Heart right ventricle (tissue), 16 donors: ENCODE data around the gene CALR. TPM values are rescaled to one million over a fixed set of nuclear protein-coding genes. Genes with fewer than 3 reads are reported as not detected.
"Not testable (repeated sequence)": the region's sequence is repeated elsewhere in the genome, so short reads cannot be mapped to it uniquely, and the experiment has no call there.

ENCODE experiments used
- ATAC-seq, 8 donors: fragments of 200-7000 bp; cut with Tn5 transposase; one replicate each; pipeline ENCODE4 v1.9.1; 2020; ENCODE audit warnings: mild to moderate bottlenecking in 8 of 8, moderate library complexity in 8 of 8, moderate number of reproducible peaks in 1 of 8
- DNase-seq, 2 donors: peaks; one replicate each; pipeline ENCODE4 v3.0.0-alpha.2; 2020
- H3K27ac ChIP-seq, 10 donors: fragments of 200-600 bp; sonication (generic) in 2 of 10; one replicate each; pipeline versions ENCODE4 v1.5.0 to v1.8.0; 2020 to 2022; ENCODE audit warnings: mild to moderate bottlenecking in 3 of 10
- H3K27me3 ChIP-seq, 7 donors: fragments of 200-600 bp; one replicate each; pipeline ENCODE4 v1.8.0; 2021 to 2022; ENCODE audit warnings: mild to moderate bottlenecking in 2 of 7
- H3K36me3 ChIP-seq, 9 donors: fragments of 200-600 bp; sonication (generic) in 1 of 9; one replicate each; pipeline versions ENCODE4 v1.5.0 to v1.8.0; 2020 to 2022; ENCODE audit warnings: mild to moderate bottlenecking in 2 of 9
- H3K4me1 ChIP-seq, 9 donors: fragments of 200-600 bp; sonication (generic) in 1 of 9; one replicate each; pipeline versions ENCODE4 v1.5.0 to v1.8.0; 2020 to 2022; ENCODE audit warnings: mild to moderate bottlenecking in 4 of 9
- H3K4me3 ChIP-seq, 10 donors: fragments of 200-600 bp; sonication (generic) in 2 of 10; one replicate each; pipeline versions ENCODE4 v1.5.0 to v1.8.0; 2020 to 2022; ENCODE audit warnings: mild to moderate bottlenecking in 7 of 10, moderate library complexity in 2 of 10
- H3K9me3 ChIP-seq, 11 donors: fragments of 200-600 bp in 10 of 11; sonication (generic) in 2 of 11; one replicate each; pipeline versions ENCODE4 v1.5.0 to v1.8.0; 2013 to 2022; ENCODE audit warnings: mild to moderate bottlenecking in 2 of 11, control low read depth in 1 of 11, moderate library complexity in 1 of 11
- WGBS, 2 donors: extraction: QIAGEN DNeasy Blood & Tissue Kit; methylation state at CpG; one replicate each; pipeline ENCODE4 v1.1.7; 2013; ENCODE audit warnings: inconsistent platforms in 1 of 2; 5-methylcytosine and 5-hydroxymethylcytosine counted together
- intact Hi-C, 10 donors: fragments of 100-400 bp; cut with DNase I; formaldehyde crosslinking; loops; one replicate each; pipeline versions ENCODE4 v1.11.1 to v1.14.2; 2022
- polyA plus RNA-seq, 2 donors: library from polyadenylated mRNA; stranded (reverse); fragments of 200-250 nt; gene quantifications; one replicate each; pipeline ENCODE4 v1.2.3, GENCODE V29; 2013
- total RNA-seq, 10 donors: library from RNA; stranded (reverse); fragmentation: NEBNext Ultra II Directional in 3 of 10; extraction: Animal tissue kit (Norgen Biotek cat#: 25700) in 3 of 10; gene quantifications; one replicate each; pipeline versions ENCODE4 v1.2.1 to v1.2.4, GENCODE V29; 2021 to 2023
- TF ChIP-seq, protein P1 (sequence below), 9 donors: fragments of 200-600 bp; sonication (generic) in 2 of 9; IDR thresholded peaks; one replicate each; pipeline versions ENCODE4 v1.5.0 to v1.8.0; 2021 to 2022; ENCODE audit warnings: antibody characterized with exemption in 9 of 9, mild to moderate bottlenecking in 5 of 9, moderate library complexity in 1 of 9
- donor health status: Arrhythmogenic right ventricular cardiomyopathy.
- donor health status: ischemic (EF 13 %, LVEDD 7.1; RV severe dilation, severe dysfunction).
- donor health status: healthy with polysubstance abuse.
- donor health status: DM: no; HTN: yes; CAD: no.
- donor health status: DM: no; HTN: no; CAD: no.
- donor health status: ischemic (EF 25% LVEDD 6.9; RV normal size, moderate dysfunction).
- donor health status: ischemic (EF 25% LVEDD 5.7; RV mildly dilated, moderate dysfunction).
- donor health status: healthy.
- donor health status: DM: yes; HTN: yes; CAD: no.
- donor health status: Ischemic cardiomyopathy.
- donor health status: ischemic (EF 35%, LVEDD 5.7; RV mildly dilated, moderate dysfunction).
- donor health status: nonischemic (EF 11% LVEDD 7.7; RV severe dilation, severe dysfunction).
- donor health status: DM: yes; HTN: yes; CAD: no.
- donor health status: PGD.
- donor health status: ischemic (EF 29% LVEDD 5.4; RV normal size, mild dysfunction).
- donor health status: nonischemic (EF 23%, LVEDD 6.1; RV moderate dilation, normal function).

The CALR gene
- total and polyA plus RNA-seq, 12 donors: 197 to 830 (median 348) TPM

DNA sequence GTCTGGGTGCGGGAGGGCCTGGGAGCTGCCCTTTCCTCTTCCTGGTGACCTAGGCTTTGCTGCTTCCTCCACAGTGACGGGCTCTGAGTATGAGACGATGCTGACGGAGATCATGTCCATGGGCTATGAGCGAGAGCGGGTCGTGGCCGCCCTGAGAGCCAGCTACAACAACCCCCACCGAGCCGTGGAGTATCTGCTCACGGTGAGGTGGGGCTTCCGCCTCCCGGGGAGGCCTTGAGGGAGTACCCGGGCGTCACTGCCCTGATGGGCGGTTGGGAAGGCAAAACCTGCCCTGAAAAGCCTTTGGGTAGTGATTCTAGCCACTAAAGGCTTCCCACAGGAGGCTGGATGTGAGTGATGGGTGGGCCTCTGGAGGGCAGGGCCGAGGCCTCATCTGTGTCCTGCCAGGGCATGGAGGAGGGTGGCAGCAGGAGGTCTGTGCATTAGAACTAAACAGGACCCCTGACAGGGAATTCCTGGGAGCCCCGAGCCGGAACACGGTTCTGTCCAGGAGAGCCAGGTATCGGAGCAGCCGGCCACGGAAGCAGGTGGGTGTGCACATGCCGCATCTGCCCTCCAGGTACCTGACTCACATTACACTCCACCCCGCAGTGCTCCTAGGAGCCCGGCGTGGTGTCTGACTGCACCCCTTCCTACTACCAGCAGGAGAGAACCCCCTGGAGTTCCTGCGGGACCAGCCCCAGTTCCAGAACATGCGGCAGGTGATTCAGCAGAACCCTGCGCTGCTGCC lies 10.4 kb downstream of the CALR start:
- Histone ChIP-seq H3K27ac (peak overlapping the region in 1 of 10 donors; percentile 26), H3K4me1 (peaks cover 20 to 69% (median 33%) of the 10 kb centered on the region in 9 donors), H3K36me3 (peaks cover 4 to 84% (median 56%) of the 10 kb centered on the region in 9 donors), H3K4me3 (no peak overlapping the region), H3K9me3 (no peaks in the 10 kb centered on the region), H3K27me3 (no peaks in the 10 kb centered on the region)
- WGBS, 2 donors: 92 to 96% methylated on average over 30 of the region's 30 CpGs
- no peak for ATAC-seq
- intact Hi-C loops: no loop called here
- no peak for DNase-seq
- TF ChIP-seq, protein P1, sequence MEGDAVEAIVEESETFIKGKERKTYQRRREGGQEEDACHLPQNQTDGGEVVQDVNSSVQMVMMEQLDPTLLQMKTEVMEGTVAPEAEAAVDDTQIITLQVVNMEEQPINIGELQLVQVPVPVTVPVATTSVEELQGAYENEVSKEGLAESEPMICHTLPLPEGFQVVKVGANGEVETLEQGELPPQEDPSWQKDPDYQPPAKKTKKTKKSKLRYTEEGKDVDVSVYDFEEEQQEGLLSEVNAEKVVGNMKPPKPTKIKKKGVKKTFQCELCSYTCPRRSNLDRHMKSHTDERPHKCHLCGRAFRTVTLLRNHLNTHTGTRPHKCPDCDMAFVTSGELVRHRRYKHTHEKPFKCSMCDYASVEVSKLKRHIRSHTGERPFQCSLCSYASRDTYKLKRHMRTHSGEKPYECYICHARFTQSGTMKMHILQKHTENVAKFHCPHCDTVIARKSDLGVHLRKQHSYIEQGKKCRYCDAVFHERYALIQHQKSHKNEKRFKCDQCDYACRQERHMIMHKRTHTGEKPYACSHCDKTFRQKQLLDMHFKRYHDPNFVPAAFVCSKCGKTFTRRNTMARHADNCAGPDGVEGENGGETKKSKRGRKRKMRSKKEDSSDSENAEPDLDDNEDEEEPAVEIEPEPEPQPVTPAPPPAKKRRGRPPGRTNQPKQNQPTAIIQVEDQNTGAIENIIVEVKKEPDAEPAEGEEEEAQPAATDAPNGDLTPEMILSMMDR (IDR thresholded peaks at IDR 0.05): no peak

DNA sequence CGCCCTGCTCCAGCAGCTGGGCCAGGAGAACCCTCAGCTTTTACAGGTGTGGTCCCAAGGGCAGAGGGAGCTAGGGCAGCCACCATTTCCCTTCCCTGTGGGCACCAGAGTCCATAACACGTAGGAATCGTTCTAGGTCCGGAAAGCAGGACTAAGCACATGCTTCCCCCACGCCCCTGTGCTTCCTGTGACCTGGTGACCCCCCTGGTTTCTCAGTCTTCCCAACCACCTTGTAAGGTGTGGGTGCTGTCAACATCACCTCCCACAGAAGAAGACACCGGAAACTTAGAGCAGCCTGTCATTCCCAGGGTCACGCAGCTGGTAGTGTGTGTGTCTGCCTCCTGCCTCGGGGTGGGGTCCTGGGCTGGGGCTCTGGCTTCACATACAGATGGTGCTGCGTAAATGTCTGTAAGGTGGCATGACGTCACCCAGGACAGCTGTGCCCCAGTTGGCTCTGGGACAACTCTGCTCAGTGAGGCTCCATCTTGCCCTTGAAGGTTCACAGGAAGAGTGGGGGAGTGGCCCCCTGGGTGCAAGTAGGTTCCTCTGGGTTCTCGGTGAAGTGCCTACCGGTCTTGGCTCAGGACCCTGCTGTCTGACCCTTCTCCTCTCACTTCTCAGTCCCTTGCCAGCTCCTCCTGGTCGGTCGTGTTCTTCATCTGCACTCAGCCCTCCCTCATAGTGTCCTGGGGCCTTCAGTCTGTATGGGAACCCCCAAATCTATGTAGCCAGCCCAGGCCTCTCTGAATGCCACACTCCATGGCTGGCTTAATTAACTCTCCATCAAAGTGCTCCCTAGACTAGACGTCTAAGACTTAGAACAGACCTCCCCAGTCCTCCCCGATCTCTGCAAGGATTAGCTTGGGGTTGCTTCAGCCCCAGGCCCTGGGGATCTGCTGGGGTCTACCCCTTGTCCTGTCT lies 11.2 kb downstream of the CALR start:
- Histone ChIP-seq H3K27me3 (no peaks in the 10 kb centered on the region), H3K9me3 (no peaks in the 10 kb centered on the region), H3K27ac (peak overlapping the region in 1 of 10 donors; percentile 26), H3K36me3 (peaks cover 4 to 84% (median 53%) of the 10 kb centered on the region in 9 donors), H3K4me3 (no peak overlapping the region), H3K4me1 (peaks cover 23 to 72% (median 40%) of the 10 kb centered on the region in 9 donors)
- intact Hi-C loops: no loop called here
- 79 to 80% methylated on average over 16 of the region's 16 CpGs for WGBS, 2 donors
- TF ChIP-seq, protein P1 (IDR thresholded peaks at IDR 0.05): no peak
- ATAC-seq: no peak
- no peak for DNase-seq

DNA sequence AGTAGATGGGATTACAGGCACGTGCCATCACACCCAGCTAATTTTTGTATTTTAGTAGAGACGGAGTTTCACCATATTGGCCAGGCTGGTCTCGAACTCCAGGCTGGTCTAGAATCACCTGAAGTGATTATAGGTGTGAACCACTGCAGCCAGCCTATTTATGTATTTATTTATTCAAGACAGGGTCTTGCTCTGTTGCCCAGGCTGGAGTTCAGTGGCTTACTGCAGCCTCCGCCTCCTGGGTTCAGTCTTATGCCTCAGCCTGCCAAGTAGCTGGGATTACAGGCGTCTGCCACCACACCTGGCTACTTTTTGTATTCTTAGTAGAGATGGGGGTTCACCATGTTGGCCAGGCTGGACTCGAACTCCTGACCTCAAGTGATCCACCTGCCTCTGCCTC lies 13.6 kb downstream of the CALR start:
- Histone ChIP-seq H3K27ac (peak overlapping the region in 6 of 10 donors; percentile 18 to 91 (median 70)), H3K4me1 (peaks cover 20 to 74% (median 49%) of the 10 kb centered on the region in 9 donors), H3K36me3 (peaks cover 4 to 83% (median 51%) of the 10 kb centered on the region in 9 donors)
- H3K4me3 ChIP-seq, H3K27me3 ChIP-seq, H3K9me3 ChIP-seq, DNase-seq, intact Hi-C loops, ATAC-seq: not testable (repeated sequence)
- 93% methylated on average over 6 of the region's 6 CpGs for WGBS, 2 donors

DNA sequence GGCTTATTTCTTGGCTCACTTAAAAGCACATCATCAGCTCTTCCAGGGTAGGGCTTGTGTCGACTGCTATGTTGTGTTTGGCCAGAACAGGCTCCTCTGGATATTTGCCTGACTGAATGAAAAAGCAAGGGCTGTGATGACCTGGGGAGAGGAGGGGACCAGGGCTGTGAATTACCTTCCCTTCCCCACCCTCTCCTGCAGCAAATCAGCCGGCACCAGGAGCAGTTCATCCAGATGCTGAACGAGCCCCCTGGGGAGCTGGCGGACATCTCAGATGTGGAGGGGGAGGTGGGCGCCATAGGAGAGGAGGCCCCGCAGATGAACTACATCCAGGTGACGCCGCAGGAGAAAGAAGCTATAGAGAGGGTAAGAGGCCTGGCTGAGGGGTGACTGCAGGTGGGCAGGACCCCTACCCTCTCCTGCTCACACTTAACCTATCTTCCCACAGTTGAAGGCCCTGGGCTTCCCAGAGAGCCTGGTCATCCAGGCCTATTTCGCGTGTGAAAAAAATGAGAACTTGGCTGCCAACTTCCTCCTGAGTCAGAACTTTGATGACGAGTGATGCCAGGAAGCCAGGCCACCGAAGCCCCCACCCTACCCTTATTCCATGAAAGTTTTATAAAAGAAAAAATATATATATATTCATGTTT lies 14.2 kb downstream of the CALR start:
- Histone ChIP-seq H3K27ac (peak overlapping the region in 9 of 10 donors; percentile 18 to 91 (median 61)), H3K4me1 (peaks cover 19 to 70% (median 48%) of the 10 kb centered on the region in 9 donors), H3K27me3 (no peaks in the 10 kb centered on the region), H3K9me3 (no peaks in the 10 kb centered on the region), H3K4me3 (no peak overlapping the region), H3K36me3 (peaks cover 4 to 78% (median 51%) of the 10 kb centered on the region in 9 donors)
- 37 to 47% methylated on average over 12 of the region's 12 CpGs for WGBS, 2 donors
- TF ChIP-seq, protein P1 (IDR thresholded peaks at IDR 0.05): no peak
- DNase-seq (no peak), ATAC-seq (peak in 2 of 8 donors; percentile 5 to 9)
- intact Hi-C loops: no loop called here
